ENCODE measurements around the gene DLG5.

DNA sequence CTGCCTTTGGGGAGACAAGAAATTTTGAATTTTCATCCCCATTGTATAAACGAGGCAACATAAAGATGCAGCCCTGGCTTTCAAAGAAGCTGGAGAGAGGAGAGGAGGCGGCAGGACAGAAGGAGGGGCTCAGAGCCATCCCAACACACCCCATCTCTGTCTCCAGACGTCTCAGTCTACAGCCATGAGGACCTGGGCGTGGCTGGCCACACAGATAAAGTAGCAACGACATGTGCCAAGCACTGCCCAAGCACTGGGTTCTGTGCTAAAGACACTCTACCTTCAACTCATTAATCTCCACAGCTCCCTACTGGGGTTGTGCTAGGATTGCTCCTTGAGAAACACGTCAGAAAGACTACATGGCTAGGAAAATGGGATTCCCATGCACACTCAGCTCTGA lies 65.2 kb downstream of the DLG5 start:
- TF ChIP-seq, protein P1, sequence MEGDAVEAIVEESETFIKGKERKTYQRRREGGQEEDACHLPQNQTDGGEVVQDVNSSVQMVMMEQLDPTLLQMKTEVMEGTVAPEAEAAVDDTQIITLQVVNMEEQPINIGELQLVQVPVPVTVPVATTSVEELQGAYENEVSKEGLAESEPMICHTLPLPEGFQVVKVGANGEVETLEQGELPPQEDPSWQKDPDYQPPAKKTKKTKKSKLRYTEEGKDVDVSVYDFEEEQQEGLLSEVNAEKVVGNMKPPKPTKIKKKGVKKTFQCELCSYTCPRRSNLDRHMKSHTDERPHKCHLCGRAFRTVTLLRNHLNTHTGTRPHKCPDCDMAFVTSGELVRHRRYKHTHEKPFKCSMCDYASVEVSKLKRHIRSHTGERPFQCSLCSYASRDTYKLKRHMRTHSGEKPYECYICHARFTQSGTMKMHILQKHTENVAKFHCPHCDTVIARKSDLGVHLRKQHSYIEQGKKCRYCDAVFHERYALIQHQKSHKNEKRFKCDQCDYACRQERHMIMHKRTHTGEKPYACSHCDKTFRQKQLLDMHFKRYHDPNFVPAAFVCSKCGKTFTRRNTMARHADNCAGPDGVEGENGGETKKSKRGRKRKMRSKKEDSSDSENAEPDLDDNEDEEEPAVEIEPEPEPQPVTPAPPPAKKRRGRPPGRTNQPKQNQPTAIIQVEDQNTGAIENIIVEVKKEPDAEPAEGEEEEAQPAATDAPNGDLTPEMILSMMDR (IDR thresholded peaks at IDR 0.05), result no peak
- no peak for TF ChIP-seq POLR2A (IDR thresholded peaks at IDR 0.05)
